ENCODE results near the gene HDAC5. TPM values are rescaled to one million over a fixed set of nuclear protein-coding genes. Genes with fewer than 3 reads are reported as not detected.

Gene HDAC5
- total RNA-seq, 2 donors from 2014 or later, result 17.3 to 27.8 TPM

GRCh38 chr17:44118427-44119050, 4.9 kb downstream of the HDAC5 start:
- no peak overlapping the region for H3K27ac Mint-ChIP-seq

GRCh38 chr17:44117351-44117750, 6.1 kb downstream of the HDAC5 start:
- no peaks in the 10 kb centered on the region for H3K36me3 Mint-ChIP-seq
- no peaks in the 10 kb centered on the region for H3K9me3 Mint-ChIP-seq
- ATAC-seq, result no peak

More at GRCh38 chr17:44118427-44119050, 4.9 kb downstream of the HDAC5 start:
- ATAC-seq, result no peak
- Mint-ChIP-seq H3K36me3 (no peaks in the 10 kb centered on the region), H3K9me3 (no peaks in the 10 kb centered on the region)
- no peak for DNase-seq (ENCODE audit: low spot score in 2 of 2)

GRCh38 chr17:44115585-44116415, 7.6 kb downstream of the HDAC5 start:
- peak overlapping the region in 1 of 2 donors; percentile 28 for H3K27ac Mint-ChIP-seq
- H3K9me3 Mint-ChIP-seq, result no peaks in the 10 kb centered on the region
- ATAC-seq (peak in 1 of 2 donors; percentile 34), DNase-seq (ENCODE audit: low spot score in 2 of 2) (peak in 1 of 2 donors; percentile 53)
- H3K36me3 Mint-ChIP-seq, result no peaks in the 10 kb centered on the region

More at GRCh38 chr17:44117351-44117750, 6.1 kb downstream of the HDAC5 start:
- no peak for DNase-seq (ENCODE audit: low spot score in 2 of 2)
- peak overlapping the region in 1 of 2 donors; percentile 45 for H3K27ac Mint-ChIP-seq

- Mint-ChIP-seq H3K27ac (peak overlapping the region in 1 of 2 donors; percentile 85), H3K36me3 (no peaks in the 10 kb centered on the region), H3K9me3 (no peaks in the 10 kb centered on the region)
- DNase-seq (ENCODE audit: low spot score in 2 of 2), result no peak
- no peak for ATAC-seq
Observed at GRCh38 chr17:44113868-44114840, 9.3 kb downstream of the HDAC5 start.

- H3K27ac Mint-ChIP-seq, result peak overlapping the region in 1 of 2 donors; percentile 85
- no peak for DNase-seq (ENCODE audit: low spot score in 2 of 2)
- no peak for ATAC-seq
- H3K36me3 Mint-ChIP-seq, result no peaks in the 10 kb centered on the region
- no peaks in the 10 kb centered on the region for H3K9me3 Mint-ChIP-seq
Observed at GRCh38 chr17:44113382-44113781, 10.1 kb downstream of the HDAC5 start.

GRCh38 chr17:44112284-44113280, 10.9 kb downstream of the HDAC5 start:
- DNase-seq (ENCODE audit: low spot score in 2 of 2) (no peak), ATAC-seq (no peak)
- H3K27ac Mint-ChIP-seq, result peak overlapping the region in 1 of 2 donors; percentile 44
- no peaks in the 10 kb centered on the region for H3K9me3 Mint-ChIP-seq
- H3K36me3 Mint-ChIP-seq, result no peaks in the 10 kb centered on the region

- no peaks in the 10 kb centered on the region for H3K9me3 Mint-ChIP-seq
- H3K36me3 Mint-ChIP-seq, result no peaks in the 10 kb centered on the region
- H3K27ac Mint-ChIP-seq, result peak overlapping the region in 1 of 2 donors; percentile 4
- DNase-seq (ENCODE audit: low spot score in 2 of 2) (no peak), ATAC-seq (no peak)
Observed at GRCh38 chr17:44111777-44112176, 11.7 kb downstream of the HDAC5 start.

- Mint-ChIP-seq H3K9me3 (no peaks in the 10 kb centered on the region), H3K36me3 (no peaks in the 10 kb centered on the region), H3K27ac (peak overlapping the region in 1 of 2 donors; percentile 4)
- ATAC-seq (peak; percentile 67 to 80), DNase-seq (ENCODE audit: low spot score in 2 of 2) (peak in 1 of 2 donors; percentile 56)
Observed at GRCh38 chr17:44110823-44111633, 12.4 kb downstream of the HDAC5 start.

GRCh38 chr17:44110011-44110686, 13.3 kb downstream of the HDAC5 start:
- ATAC-seq (no peak), DNase-seq (ENCODE audit: low spot score in 2 of 2) (no peak)
- Mint-ChIP-seq H3K36me3 (no peaks in the 10 kb centered on the region), H3K27ac (no peak overlapping the region), H3K9me3 (no peaks in the 10 kb centered on the region)

- no peak for ATAC-seq
- no peak for DNase-seq (ENCODE audit: low spot score in 2 of 2)
- no peak overlapping the region for H3K27ac Mint-ChIP-seq
- H3K36me3 Mint-ChIP-seq, result no peaks in the 10 kb centered on the region
- no peaks in the 10 kb centered on the region for H3K9me3 Mint-ChIP-seq
Observed at GRCh38 chr17:44109312-44109630, 14.2 kb downstream of the HDAC5 start.

GRCh38 chr17:44108440-44109311, 14.8 kb downstream of the HDAC5 start:
- ATAC-seq, result no peak
- no peaks in the 10 kb centered on the region for H3K36me3 Mint-ChIP-seq
- no peak for DNase-seq (ENCODE audit: low spot score in 2 of 2)
- H3K9me3 Mint-ChIP-seq, result no peaks in the 10 kb centered on the region
- H3K27ac Mint-ChIP-seq, result no peak overlapping the region

- Mint-ChIP-seq H3K36me3 (no peaks in the 10 kb centered on the region), H3K9me3 (no peaks in the 10 kb centered on the region), H3K27ac (no peak overlapping the region)
- no peak for ATAC-seq
- no peak for DNase-seq (ENCODE audit: low spot score in 2 of 2)
Observed at GRCh38 chr17:44106801-44107200, 16.6 kb downstream of the HDAC5 start.

- DNase-seq (ENCODE audit: low spot score in 2 of 2) (no peak), ATAC-seq (no peak)
- Mint-ChIP-seq H3K27ac (peak overlapping the region in 1 of 2 donors; percentile 9), H3K9me3 (no peaks in the 10 kb centered on the region), H3K36me3 (no peaks in the 10 kb centered on the region)
Observed at GRCh38 chr17:44105941-44106340, 17.5 kb downstream of the HDAC5 start.

GRCh38 chr17:44105483-44105882, 18.0 kb downstream of the HDAC5 start:
- ATAC-seq (no peak), DNase-seq (ENCODE audit: low spot score in 2 of 2) (no peak)
- Mint-ChIP-seq H3K36me3 (no peaks in the 10 kb centered on the region), H3K9me3 (no peaks in the 10 kb centered on the region), H3K27ac (no peak overlapping the region)
